Measurements from ENCODE around the gene ATP5F1E.

GRCh38 chr20:59006864-59007664 is 25.1 kb downstream of the ATP5F1E start, which contains the start of gene CTSZ:
- TF ChIP-seq, protein P1, sequence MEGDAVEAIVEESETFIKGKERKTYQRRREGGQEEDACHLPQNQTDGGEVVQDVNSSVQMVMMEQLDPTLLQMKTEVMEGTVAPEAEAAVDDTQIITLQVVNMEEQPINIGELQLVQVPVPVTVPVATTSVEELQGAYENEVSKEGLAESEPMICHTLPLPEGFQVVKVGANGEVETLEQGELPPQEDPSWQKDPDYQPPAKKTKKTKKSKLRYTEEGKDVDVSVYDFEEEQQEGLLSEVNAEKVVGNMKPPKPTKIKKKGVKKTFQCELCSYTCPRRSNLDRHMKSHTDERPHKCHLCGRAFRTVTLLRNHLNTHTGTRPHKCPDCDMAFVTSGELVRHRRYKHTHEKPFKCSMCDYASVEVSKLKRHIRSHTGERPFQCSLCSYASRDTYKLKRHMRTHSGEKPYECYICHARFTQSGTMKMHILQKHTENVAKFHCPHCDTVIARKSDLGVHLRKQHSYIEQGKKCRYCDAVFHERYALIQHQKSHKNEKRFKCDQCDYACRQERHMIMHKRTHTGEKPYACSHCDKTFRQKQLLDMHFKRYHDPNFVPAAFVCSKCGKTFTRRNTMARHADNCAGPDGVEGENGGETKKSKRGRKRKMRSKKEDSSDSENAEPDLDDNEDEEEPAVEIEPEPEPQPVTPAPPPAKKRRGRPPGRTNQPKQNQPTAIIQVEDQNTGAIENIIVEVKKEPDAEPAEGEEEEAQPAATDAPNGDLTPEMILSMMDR (IDR thresholded peaks at IDR 0.05), result no peak
- peak in 1 of 2 donors; percentile 67 for TF ChIP-seq POLR2A (IDR thresholded peaks at IDR 0.05)
